HG03575 (cell line): ENCODE measurements around the gene ANKS1A.
"Not testable (repeated sequence)": the region's sequence is repeated elsewhere in the genome, so short reads cannot be mapped to it uniquely, and the experiment has no call there.

Experiments
- ATAC-seq: cut with Tn5 transposase; IDR thresholded peaks from one replicate; pipeline ENCODE4 v1.9.1; 2021; ENCODE audit not compliant: unreplicated experiment, insufficient number of reproducible peaks, low FRiP score; ENCODE audit errors: extremely low read depth

The ANKS1A gene

GRCh38 chr6:35106061-35106460 is 217.0 kb downstream of the ANKS1A start:
- ATAC-seq: not testable (repeated sequence)

GRCh38 chr6:35107208-35107607 is 218.2 kb downstream of the ANKS1A start:
- ATAC-seq: not testable (repeated sequence)

- ATAC-seq: not testable (repeated sequence)
These were observed 218.7 kb downstream of the ANKS1A start for GRCh38 chr6:35107761-35108160.

- no peak for ATAC-seq
These were observed 219.3 kb downstream of the ANKS1A start for GRCh38 chr6:35108309-35108885.

GRCh38 chr6:35120746-35121145 is 231.7 kb downstream of the ANKS1A start:
- no peak for ATAC-seq

GRCh38 chr6:35124356-35124755 is 235.3 kb downstream of the ANKS1A start:
- no peak for ATAC-seq

GRCh38 chr6:35128042-35128441 is 239.0 kb downstream of the ANKS1A start:
- no peak for ATAC-seq

GRCh38 chr6:35128496-35128895 is 239.4 kb downstream of the ANKS1A start:
- no peak for ATAC-seq

- ATAC-seq: no peak
These were observed 247.1 kb downstream of the ANKS1A start for GRCh38 chr6:35136185-35136584.

GRCh38 chr6:35138191-35138590 is 249.1 kb downstream of the ANKS1A start:
- ATAC-seq: not testable (repeated sequence)

- no peak for ATAC-seq
These were observed 250.4 kb downstream of the ANKS1A start for GRCh38 chr6:35139470-35139869.

- no peak for ATAC-seq
These were observed 251.0 kb downstream of the ANKS1A start for GRCh38 chr6:35139924-35140638.

- no peak for ATAC-seq
These were observed 251.6 kb downstream of the ANKS1A start for GRCh38 chr6:35140639-35141006.
